BLaER1 treated with 17β-estradiol and CSF1 and Interleukin-3, amounts not matched to agents 10 nM and 100 nM (cell line): Measurements from ENCODE around the gene SZT2.

Experiments
- H3K27ac ChIP-seq, 11 experiments: shearing (Covaris generic); formaldehyde crosslinking; 2 replicates each; pipeline ENCODE4 v1.8.1; 2022
- H3K27me3 ChIP-seq, 11 experiments: shearing (Covaris generic); formaldehyde crosslinking; 2 replicates each; pipeline ENCODE4 v1.8.1; 2022
- H3K36me3 ChIP-seq, 11 experiments: shearing (Covaris generic); formaldehyde crosslinking; 2 replicates each; pipeline ENCODE4 v1.8.1; 2022
- H3K4me1 ChIP-seq, 10 experiments: shearing (Covaris generic); formaldehyde crosslinking; 2 replicates each; pipeline ENCODE4 v1.8.1; 2022
- H3K4me2 ChIP-seq, 11 experiments: shearing (Covaris generic); formaldehyde crosslinking; 2 replicates each; pipeline ENCODE4 v1.8.1; 2022
- H3K4me3 ChIP-seq, 10 experiments: shearing (Covaris generic); formaldehyde crosslinking; 2 replicates each; pipeline ENCODE4 v1.8.1; 2022
- H3K9ac ChIP-seq, 11 experiments: shearing (Covaris generic); formaldehyde crosslinking; 2 replicates each; pipeline ENCODE4 v1.8.1; 2022
- H3K9me3 ChIP-seq, 11 experiments: shearing (Covaris generic); formaldehyde crosslinking; replicated peaks in 1 of 11; 2 replicates each; pipeline ENCODE4 v1.8.1; 2022
- H4K20me1 ChIP-seq, 11 experiments: shearing (Covaris generic); formaldehyde crosslinking; 2 replicates each; pipeline ENCODE4 v1.8.1; 2022
- Cebpa-rat ChIP-seq, 11 experiments: shearing (Covaris generic); IDR thresholded peaks; 2 replicates each; pipeline ENCODE4 v1.8.1; 2022

Gene SZT2

DNA sequence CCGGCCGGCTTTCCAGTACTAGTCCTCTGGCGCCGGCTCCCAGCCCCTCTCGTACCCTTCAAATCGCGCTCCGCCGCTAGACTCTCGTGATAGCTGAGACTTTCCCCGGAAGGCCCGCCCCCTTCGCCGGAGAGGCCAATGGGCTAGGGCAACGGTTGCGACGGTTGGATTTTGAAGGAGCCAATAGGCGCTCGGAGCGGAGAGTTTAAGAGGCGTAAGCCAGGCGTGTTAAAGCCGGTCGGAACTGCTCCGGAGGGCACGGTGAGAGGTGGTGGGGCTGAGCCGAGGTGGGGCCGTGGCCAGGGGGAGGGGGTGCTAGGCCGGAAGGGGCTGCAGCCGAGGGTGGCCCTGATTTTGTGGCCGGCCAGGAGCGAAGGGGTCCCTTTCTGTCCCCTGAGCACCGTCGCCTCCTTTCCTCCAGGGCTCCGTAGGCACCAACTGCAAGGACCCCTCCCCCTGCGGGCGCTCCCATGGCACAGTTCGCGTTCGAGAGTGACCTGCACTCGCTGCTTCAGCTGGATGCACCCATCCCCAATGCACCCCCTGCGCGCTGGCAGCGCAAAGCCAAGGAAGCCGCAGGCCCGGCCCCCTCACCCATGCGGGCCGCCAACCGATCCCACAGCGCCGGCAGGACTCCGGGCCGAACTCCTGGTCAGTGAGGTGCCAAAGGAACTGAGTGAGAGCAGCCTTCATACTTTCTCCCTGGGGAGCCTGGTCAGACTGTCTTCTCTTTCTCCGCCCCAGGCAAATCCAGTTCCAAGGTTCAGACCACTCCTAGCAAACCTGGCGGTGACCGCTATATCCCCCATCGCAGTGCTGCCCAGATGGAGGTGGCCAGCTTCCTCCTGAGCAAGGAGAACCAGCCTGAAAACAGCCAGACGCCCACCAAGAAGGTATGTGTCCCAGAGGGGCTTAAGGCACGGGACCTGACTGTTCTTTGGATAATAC lies 30.7 kb upstream of the SZT2 start, which contains the start of gene CDC20:
Gene CDC20 (plus strand): TSS at position 236 of the 948 bp plus-strand sequence. CDS start 235 bp downstream, at position 471.
- Histone ChIP-seq H3K9me3 (no peaks in the 10 kb centered on the region), H3K36me3 (peaks cover 41 to 46% (median 44%) of the 10 kb centered on the region in 11 experiments), H3K4me1 (peaks cover 52 to 64% (median 59%) of the 10 kb centered on the region in 10 experiments), H3K4me3 (peak within 1 kb of the TSS; percentile 65 to 90 (median 78)), H3K4me2 (peak within 1 kb of the TSS; percentile 95 to 100 (median 98)), H4K20me1 (peaks cover 13 to 51% (median 35%) of the 10 kb centered on the region in 11 experiments; a peak in 21 of 22 replicates), H3K27me3 (no peaks in the 10 kb centered on the region), H3K9ac (peak within 1 kb of the TSS; percentile 82 to 94 (median 91)), H3K27ac (peak within 1 kb of the TSS; percentile 59 to 94 (median 89))
- no peak for TF ChIP-seq Cebpa-rat (IDR thresholded peaks at IDR 0.05)

DNA sequence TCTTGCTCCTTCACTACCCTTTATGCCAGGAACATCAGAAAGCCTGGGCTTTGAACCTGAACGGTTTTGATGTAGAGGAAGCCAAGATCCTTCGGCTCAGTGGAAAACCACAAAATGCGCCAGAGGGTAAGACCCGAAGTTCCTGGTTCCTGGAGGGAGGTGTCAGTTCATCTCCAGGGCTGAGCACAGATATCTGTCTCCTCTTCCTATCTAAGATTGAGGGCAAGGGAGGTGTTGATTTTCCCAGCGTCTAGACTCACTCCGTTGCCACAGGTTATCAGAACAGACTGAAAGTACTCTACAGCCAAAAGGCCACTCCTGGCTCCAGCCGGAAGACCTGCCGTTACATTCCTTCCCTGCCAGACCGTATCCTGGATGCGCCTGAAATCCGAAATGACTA lies 30.0 kb upstream of the SZT2 start:
- Histone ChIP-seq H3K27me3 (no peaks in the 10 kb centered on the region), H4K20me1 (peaks cover 13 to 58% (median 41%) of the 10 kb centered on the region in 11 experiments; a peak in 21 of 22 replicates), H3K4me2 (peak overlapping the region; percentile 95 to 100 (median 98)), H3K36me3 (peaks cover 47 to 53% (median 51%) of the 10 kb centered on the region in 11 experiments), H3K4me3 (peak overlapping the region in 9 of 10 experiments; percentile 65 to 90 (median 80); a peak in 18 of 20 replicates), H3K4me1 (peaks cover 52 to 71% (median 65%) of the 10 kb centered on the region in 10 experiments), H3K9me3 (no peaks in the 10 kb centered on the region), H3K9ac (peak overlapping the region; percentile 52 to 94 (median 90)), H3K27ac (peak overlapping the region in 9 of 11 experiments; percentile 76 to 93 (median 85); a peak in 17 of 22 replicates)
- no peak for TF ChIP-seq Cebpa-rat (IDR thresholded peaks at IDR 0.05)

DNA sequence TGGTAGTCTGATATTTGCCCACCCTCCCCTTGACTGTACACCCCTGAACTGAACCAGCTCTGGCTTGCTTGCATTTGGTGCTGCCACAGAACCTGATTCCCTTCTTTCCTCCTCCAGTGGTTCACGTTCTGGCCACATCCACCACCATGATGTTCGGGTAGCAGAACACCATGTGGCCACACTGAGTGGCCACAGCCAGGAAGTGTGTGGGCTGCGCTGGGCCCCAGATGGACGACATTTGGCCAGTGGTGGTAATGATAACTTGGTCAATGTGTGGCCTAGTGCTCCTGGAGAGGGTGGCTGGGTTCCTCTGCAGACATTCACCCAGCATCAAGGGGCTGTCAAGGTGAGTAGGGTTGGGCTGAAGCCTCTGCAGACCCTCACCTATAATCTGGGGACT lies 29.1 kb upstream of the SZT2 start:
- peaks cover 18 to 67% (median 51%) of the 10 kb centered on the region in 11 experiments; a peak in 21 of 22 replicates for H4K20me1 ChIP-seq
- peaks cover 56 to 62% (median 60%) of the 10 kb centered on the region in 11 experiments for H3K36me3 ChIP-seq
- no peaks in the 10 kb centered on the region for H3K9me3 ChIP-seq
- no peaks in the 10 kb centered on the region for H3K27me3 ChIP-seq
- H3K4me1 ChIP-seq, result peaks cover 54 to 80% (median 74%) of the 10 kb centered on the region in 10 experiments
- peak overlapping the region; percentile 95 to 100 (median 98) for H3K4me2 ChIP-seq
- 0 out of 22 replicates have a peak overlapping the region, but pooled peaks of 4 of the 11 experiments have one; percentile 22 to 82 (median 24) for H3K27ac ChIP-seq
- peak overlapping the region in 8 of 10 experiments; percentile 71 to 90 (median 80); a peak in 15 of 20 replicates for H3K4me3 ChIP-seq
- H3K9ac ChIP-seq, result peak overlapping the region in 10 of 11 experiments; percentile 69 to 94 (median 90); a peak in 14 of 22 replicates
- TF ChIP-seq Cebpa-rat (IDR thresholded peaks at IDR 0.05), result no peak

DNA sequence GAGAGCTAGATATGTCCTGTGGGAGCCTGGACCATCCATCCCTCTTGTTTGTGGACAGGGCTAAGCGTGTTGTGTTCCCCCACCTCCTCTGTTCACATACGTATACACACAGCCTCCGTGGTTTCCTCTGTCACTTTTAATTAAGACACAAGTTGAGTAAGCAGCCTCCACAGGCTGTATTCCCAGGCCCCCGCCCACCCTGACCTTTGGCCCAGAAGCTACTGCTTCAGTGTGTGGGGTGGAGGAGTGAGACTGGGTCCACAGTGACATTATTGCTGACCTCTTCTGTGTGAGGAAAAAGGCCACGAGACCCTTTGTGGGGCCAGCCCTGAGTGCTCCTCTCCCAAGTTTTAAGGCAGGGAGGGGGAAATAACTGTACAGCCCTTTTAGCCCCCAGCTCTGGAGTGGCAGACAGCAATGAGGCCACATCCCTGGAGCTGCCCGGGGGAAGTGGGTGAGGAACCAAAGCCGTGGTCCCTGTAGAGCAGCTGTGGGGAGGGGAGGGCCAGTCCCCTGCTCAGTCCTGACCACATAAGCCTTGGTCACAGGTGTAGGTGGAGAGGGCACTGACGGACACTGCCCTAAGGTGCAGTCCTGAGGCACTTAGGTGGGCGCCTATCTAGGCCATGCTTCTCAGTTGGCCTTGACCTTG lies 26.3 kb upstream of the SZT2 start:
- Histone ChIP-seq H3K4me1 (peaks cover 58 to 81% (median 80%) of the 10 kb centered on the region in 10 experiments), H3K36me3 (peaks cover 56 to 67% (median 63%) of the 10 kb centered on the region in 11 experiments), H3K4me3 (0 out of 20 replicates have a peak overlapping the region, but pooled peaks of 1 of the 10 experiments have one; percentile 32), H3K9me3 (no peaks in the 10 kb centered on the region), H3K27me3 (no peaks in the 10 kb centered on the region), H3K27ac (peak overlapping the region in 8 of 11 experiments; percentile 17 to 62 (median 49); a peak in 12 of 22 replicates), H3K9ac (peak overlapping the region in 9 of 11 experiments; percentile 7 to 62 (median 40); a peak in 13 of 22 replicates), H3K4me2 (peak overlapping the region in 9 of 11 experiments; percentile 21 to 100 (median 98); a peak in 15 of 22 replicates), H4K20me1 (peaks cover 24 to 82% (median 64%) of the 10 kb centered on the region in 11 experiments; a peak in 21 of 22 replicates)
- no peak for TF ChIP-seq Cebpa-rat (IDR thresholded peaks at IDR 0.05)

DNA sequence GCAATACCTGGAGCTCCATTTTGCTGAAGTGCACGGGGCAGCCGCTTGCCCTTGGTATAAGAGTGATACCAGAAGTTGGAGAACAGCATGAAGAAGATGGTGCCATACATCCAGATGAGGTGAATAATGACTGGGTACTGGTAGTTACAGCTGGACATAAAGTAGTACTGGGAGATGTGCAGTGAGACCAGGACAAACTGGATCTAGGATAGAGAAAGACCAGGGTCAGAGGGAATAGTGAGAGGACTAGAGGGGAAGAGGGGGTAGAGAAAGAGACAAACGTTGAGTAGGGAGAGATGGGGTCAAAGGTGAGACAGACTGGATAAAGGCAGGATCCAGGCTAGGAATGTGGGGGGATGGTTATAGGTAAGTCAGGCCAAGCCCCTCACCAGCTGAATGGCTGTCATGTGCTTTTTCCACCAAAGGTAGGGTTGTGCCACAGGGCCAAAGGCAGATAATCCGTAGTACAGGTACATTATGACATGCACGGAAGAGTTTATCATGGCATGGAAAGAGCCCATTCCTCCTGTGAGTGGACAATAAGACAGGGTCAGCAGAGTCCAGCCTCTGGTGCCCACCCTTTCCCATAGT lies 25.7 kb upstream of the SZT2 start:
- H3K36me3 ChIP-seq, result peaks cover 56 to 67% (median 63%) of the 10 kb centered on the region in 11 experiments
- peaks cover 63 to 86% (median 84%) of the 10 kb centered on the region in 10 experiments for H3K4me1 ChIP-seq
- no peak for TF ChIP-seq Cebpa-rat (IDR thresholded peaks at IDR 0.05)
- H3K4me3 ChIP-seq, result peak overlapping the region in 1 of 10 experiments; percentile 32; a peak in 1 of 20 replicates
- H3K27me3 ChIP-seq, result no peaks in the 10 kb centered on the region
- H3K9me3 ChIP-seq, result no peaks in the 10 kb centered on the region
- H4K20me1 ChIP-seq, result peaks cover 24 to 80% (median 64%) of the 10 kb centered on the region in 11 experiments; a peak in 21 of 22 replicates
- peak overlapping the region in 8 of 11 experiments; percentile 46 to 100 (median 98); a peak in 14 of 22 replicates for H3K4me2 ChIP-seq
- H3K27ac ChIP-seq, result peak overlapping the region in 7 of 11 experiments; percentile 17 to 62 (median 47); a peak in 10 of 22 replicates
- H3K9ac ChIP-seq, result peak overlapping the region in 7 of 11 experiments; percentile 31 to 62 (median 44); a peak in 8 of 22 replicates

DNA sequence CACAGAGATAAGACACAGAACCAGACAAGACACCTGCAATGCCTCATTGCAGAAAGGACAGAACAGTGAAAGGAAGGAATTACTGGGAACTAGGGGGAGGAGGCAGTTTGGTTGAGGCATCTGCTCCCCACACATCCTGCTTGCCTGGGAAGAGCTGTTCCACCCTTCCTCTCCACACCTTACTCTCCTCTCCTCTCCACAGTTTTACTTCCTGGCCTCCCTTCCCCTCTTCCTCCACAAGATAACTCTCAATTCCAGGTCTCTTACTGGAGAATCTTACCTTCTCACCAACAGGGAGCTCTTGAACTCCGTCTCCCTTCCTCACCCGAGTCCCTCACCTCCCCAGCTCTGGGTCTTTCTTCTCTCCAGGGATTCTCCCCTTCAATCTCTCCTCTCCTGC lies 24.0 kb upstream of the SZT2 start:
- Histone ChIP-seq H3K27me3 (no peaks in the 10 kb centered on the region), H3K4me3 (peak overlapping the region in 7 of 10 experiments; percentile 80 to 92 (median 85); a peak in 8 of 20 replicates), H3K36me3 (peaks cover 50 to 62% (median 53%) of the 10 kb centered on the region in 11 experiments), H3K4me1 (peaks cover 49 to 85% (median 76%) of the 10 kb centered on the region in 10 experiments), H3K4me2 (peak overlapping the region; percentile 91 to 100 (median 100)), H3K9me3 (no peaks in the 10 kb centered on the region), H4K20me1 (peaks cover 9 to 64% (median 52%) of the 10 kb centered on the region in 11 experiments; a peak in 20 of 22 replicates), H3K9ac (peak overlapping the region; percentile 25 to 96 (median 92); a peak in 16 of 22 replicates), H3K27ac (peak overlapping the region in 8 of 11 experiments; percentile 0 to 97 (median 56); a peak in 8 of 22 replicates)
- TF ChIP-seq Cebpa-rat (IDR thresholded peaks at IDR 0.05), result no peak

DNA sequence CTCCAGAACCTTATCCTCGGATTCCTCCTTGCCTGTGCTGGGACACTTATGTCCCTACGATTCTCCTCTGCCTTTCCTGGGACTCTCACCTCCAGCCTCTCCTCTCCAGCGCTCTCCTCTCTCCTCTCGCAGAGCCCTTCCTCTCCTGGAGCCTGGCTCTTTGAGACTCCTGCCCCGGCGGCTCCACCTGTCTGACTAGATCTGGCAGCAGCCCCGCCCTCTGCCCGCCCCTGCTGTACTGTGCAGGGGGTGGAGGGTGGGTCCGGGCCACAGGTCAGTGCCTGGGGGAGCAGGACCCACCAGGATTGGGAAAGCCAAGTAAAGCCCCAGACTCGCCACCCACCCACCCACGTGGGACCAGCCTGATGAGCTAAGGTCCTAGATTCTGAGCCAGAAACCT lies 23.5 kb upstream of the SZT2 start:
- no peaks in the 10 kb centered on the region for H3K9me3 ChIP-seq
- H3K4me2 ChIP-seq, result peak overlapping the region; percentile 91 to 100 (median 100)
- no peak for TF ChIP-seq Cebpa-rat (IDR thresholded peaks at IDR 0.05)
- H3K9ac ChIP-seq, result peak overlapping the region; percentile 85 to 96 (median 93); a peak in 21 of 22 replicates
- peaks cover 45 to 59% (median 51%) of the 10 kb centered on the region in 11 experiments for H3K36me3 ChIP-seq
- peak overlapping the region in 7 of 11 experiments; percentile 23 to 97 (median 93); a peak in 12 of 22 replicates for H3K27ac ChIP-seq
- H3K4me3 ChIP-seq, result peak overlapping the region; percentile 80 to 92 (median 84); a peak in 19 of 20 replicates
- H3K27me3 ChIP-seq, result no peaks in the 10 kb centered on the region
- H4K20me1 ChIP-seq, result peaks cover 5 to 59% (median 47%) of the 10 kb centered on the region in 11 experiments; a peak in 18 of 22 replicates
- H3K4me1 ChIP-seq, result peaks cover 44 to 80% (median 71%) of the 10 kb centered on the region in 10 experiments
